Right lobe of liver (tissue), 4 donors: ENCODE data around the gene NR6A1.

ENCODE experiments used
- CTCF ChIP-seq, 4 donors: fragments of 200-600 bp in 3 of 4; fragments of 450-650 bp in 1 of 4; IDR thresholded peaks; one replicate each; pipeline versions ENCODE4 v1.5.1 to v1.8.0; 2016 to 2022; ENCODE audit warnings: antibody characterized with exemption in 4 of 4, mild to moderate bottlenecking in 2 of 4
- POLR2A ChIP-seq: fragments of 450-650 bp; IDR thresholded peaks from one replicate; pipeline ENCODE4 v1.6.1; 2017; ENCODE audit warnings: antibody characterized with exemption, mild to moderate bottlenecking
- donor health status: DM: no; HTN: no; CAD: no.
- donor health status: DM: no; HTN: no; CAD: no.
- donor health status: DM: no; HTN: yes; CAD: no.

GRCh38 chr9:124635285-124635684, 135.8 kb downstream of the NR6A1 start:
- TF ChIP-seq CTCF (IDR thresholded peaks at IDR 0.05), result no peak
- TF ChIP-seq POLR2A, result no peak
